GM12878 (cell line): ENCODE data around the gene DGLUCY. TPM values are rescaled to one million over a fixed set of nuclear protein-coding genes. Genes with fewer than 3 reads are reported as not detected.

Source experiments
- ATAC-seq: fragments of 200-7000 bp; cut with Tn5 transposase; 3 replicates; pipeline ENCODE4 v1.9.1; 2020; ENCODE audit warnings: mild to moderate bottlenecking, moderate library complexity
- BruUV-seq: library from RNA; stranded (reverse); fragments of 400-500 nt; replicated peaks from 2 replicates; lab custom pipeline; 2021; lab: Mats Ljungman, UMichigan
- CTCF ChIA-PET: fragments of 300-600 bp; sonication (Branson Sonifier 250); formaldehyde crosslinking; extraction: SDS; loops from one replicate; lab custom pipeline; 2021; ENCODE audit warnings: inconsistent platforms; lab: Yijun Ruan, JAX
- POLR2A ChIA-PET: fragments of 350-600 bp; formaldehyde crosslinking; extraction: SDS; loops from one replicate; lab custom pipeline; 2021; ENCODE audit warnings: inconsistent platforms; lab: Charles Lee
- RAD21 ChIA-PET: fragments of 300-600 bp; sonication (Branson Sonifier 250); formaldehyde crosslinking; loops from one replicate; lab custom pipeline; 2023; ENCODE audit warnings: antibody characterized with exemption; ENCODE audit not compliant: unreplicated experiment; lab: Charles Lee
- SMC1A ChIA-PET: fragments of 300-600 bp; sonication (Branson Sonifier 250); formaldehyde crosslinking; loops from one replicate; lab custom pipeline; 2023; ENCODE audit not compliant: unreplicated experiment, uncharacterized antibody; lab: Charles Lee
- DNase-seq: peaks from one replicate; pipeline ENCODE4 v3.0.0-alpha.2; 2011; ENCODE audit warnings: low read depth, low spot score
- FAIRE-seq: peaks from 3 replicates; lab custom pipeline; 2011; peaks lifted over from hg19 to GRCh38; lab: Jason Lieb, UNC
- H2AFZ ChIP-seq: 2 replicates; pipeline ENCODE4 v1.6.0; 2011; ENCODE audit warnings: low read depth, low read length, control low read depth; ENCODE audit not compliant: control insufficient read depth
- H3K27ac ChIP-seq: 2 replicates; pipeline ENCODE4 v1.5.1; 2011; ENCODE audit warnings: control low read depth; ENCODE audit not compliant: control insufficient read depth, insufficient read depth
- H3K27me3 ChIP-seq, 2 experiments: replicated peaks in 1 of 2; 2 replicates each; pipeline versions ENCODE4 v1.6.0 to v1.6.1; 2011; ENCODE audit warnings: low read length in 1 of 2; ENCODE audit not compliant: control insufficient read depth in 2 of 2, insufficient read depth in 2 of 2
- H3K36me3 ChIP-seq, 2 experiments: 2 replicates each; pipeline ENCODE4 v1.5.1; 2011; ENCODE audit warnings: low read length in 1 of 2; ENCODE audit not compliant: control insufficient read depth in 2 of 2, insufficient read depth in 2 of 2
- H3K4me1 ChIP-seq: 2 replicates; pipeline ENCODE4 v1.6.1; 2011; ENCODE audit warnings: mild to moderate bottlenecking, low read length, moderate library complexity, mixed read lengths; ENCODE audit not compliant: control insufficient read depth, insufficient read depth
- H3K4me2 ChIP-seq: 2 replicates; pipeline ENCODE4 v1.6.0; 2011; ENCODE audit warnings: control low read depth; ENCODE audit not compliant: control insufficient read depth, insufficient read depth
- H3K4me3 ChIP-seq: fragments of 200-600 bp; sonication (generic); 2 replicates; pipeline ENCODE4 v1.5.1; 2016
- H3K79me2 ChIP-seq: 2 replicates; pipeline ENCODE4 v1.6.0; 2011; ENCODE audit warnings: low read length; ENCODE audit not compliant: control insufficient read depth, insufficient read depth
- H3K9ac ChIP-seq: 2 replicates; pipeline ENCODE4 v1.8.0; 2011; ENCODE audit warnings: low read length, control low read depth, mixed read lengths; ENCODE audit not compliant: control insufficient read depth, insufficient read depth
- H3K9me3 ChIP-seq: replicated peaks from 3 replicates; pipeline ENCODE4 v1.5.1; 2011; ENCODE audit warnings: mild to moderate bottlenecking, low read length; ENCODE audit not compliant: control insufficient read depth, insufficient read depth
- H4K20me1 ChIP-seq: 2 replicates; pipeline ENCODE4 v1.6.0; 2011; ENCODE audit not compliant: control insufficient read depth, insufficient read depth
- BMI1 ChIP-seq: fragments of 450-650 bp; IDR thresholded peaks from 2 replicates; pipeline ENCODE4 v1.6.1; 2016; ENCODE audit warnings: mild to moderate bottlenecking, moderate library complexity, borderline replicate concordance
- CREB1 ChIP-seq: IDR thresholded peaks from 2 replicates; pipeline ENCODE4 v1.6.1; 2012; ENCODE audit warnings: low read depth, mild to moderate bottlenecking, inconsistent platforms
- EED ChIP-seq: sonication (generic); IDR thresholded peaks from 2 replicates; pipeline ENCODE4 v1.6.1; 2016; ENCODE audit warnings: antibody characterized with exemption, low read depth
- HDGF ChIP-seq: fragments of 450-650 bp; IDR thresholded peaks from 2 replicates; pipeline ENCODE4 v1.6.1; 2016; ENCODE audit warnings: antibody characterized with exemption
- IKZF1 ChIP-seq: fragments of 450-650 bp; conservative IDR thresholded peaks from 2 replicates; pipeline ENCODE4 v1.6.1; 2017; ENCODE audit warnings: antibody characterized with exemption, mild to moderate bottlenecking
- POLR2AphosphoS5 ChIP-seq: IDR thresholded peaks from 2 replicates; pipeline ENCODE4 v1.6.1; 2011; ENCODE audit warnings: mild to moderate bottlenecking, low read length, inconsistent platforms
- RAD21 ChIP-seq: IDR thresholded peaks from 2 replicates; pipeline ENCODE4 v1.6.1; 2011; ENCODE audit warnings: mild to moderate bottlenecking, low read depth, low read length, moderate library complexity; ENCODE audit not compliant: insufficient read depth
- SP1 ChIP-seq: IDR thresholded peaks from one replicate; pipeline ENCODE4 v1.6.1; 2011; ENCODE audit warnings: low read depth, low read length
- SRF ChIP-seq, 2 experiments: IDR thresholded peaks; 2 replicates each; pipeline ENCODE4 v1.6.1; 2011; ENCODE audit warnings: low read depth in 2 of 2, low read length in 2 of 2, mild to moderate bottlenecking in 1 of 2, moderate library complexity in 1 of 2
- WGBS: methylation state at CpG from one replicate; pipeline ENCODE4 v1.1.6; 2016; ENCODE audit warnings: low lambda C conversion rate; ENCODE audit not compliant: insufficient replicate concordance, insufficient coverage; ENCODE audit errors: missing lambda C conversion rate; 5-methylcytosine and 5-hydroxymethylcytosine counted together
- in situ Hi-C: fragments of 300-500 bp; cut with MboI; formaldehyde crosslinking; loops from 9 replicates; pipeline ENCODE4 v1.14.3; 2018; ENCODE audit warnings: mixed read lengths
- intact Hi-C: fragments of 100-400 bp; cut with micrococcal nuclease; formaldehyde crosslinking; loops from one replicate; pipeline ENCODE4 v1.14.2; 2022; ENCODE audit not compliant: unreplicated experiment
- polyA plus RNA-seq, 11 experiments: library from polyadenylated mRNA; depleted of rRNA in 4 of 11; unstranded in 6 of 11; stranded (reverse) in 5 of 11; fragments of >200 nt; fragmentation: Nextera tagmentation in 4 of 11; fragmentation: Illumina TruSeq in 1 of 11; extraction: Ambion mirVana in 4 of 11; extraction: Trizol in 1 of 11; gene quantifications; 1 replicate in 1 of 11; 2 replicates in 10 of 11; pipeline versions ENCODE4 v1.2.1 to v1.2.3, GENCODE V29; 2011 to 2016; ENCODE audit warnings: inconsistent platforms in 2 of 11, missing spikeins in 2 of 11, low read depth in 1 of 11
- total RNA-seq, 4 experiments: library from RNA; depleted of rRNA in 3 of 4; stranded (reverse); fragments of >200 nt in 3 of 4; fragmentation: Illumina TruSeq in 1 of 4; extraction: Trizol in 1 of 4; gene quantifications; 2 replicates each; pipeline versions ENCODE4 v1.2.1 to v1.2.3, GENCODE V29; 2013 to 2021

The DGLUCY gene
- total and polyA plus RNA-seq, 10 of the 15 experiments (the other 5 are each of a cell fraction or from before 2014, with no cell fraction given) = 15.0 to 70.3 (median 55.1) TPM

DNA sequence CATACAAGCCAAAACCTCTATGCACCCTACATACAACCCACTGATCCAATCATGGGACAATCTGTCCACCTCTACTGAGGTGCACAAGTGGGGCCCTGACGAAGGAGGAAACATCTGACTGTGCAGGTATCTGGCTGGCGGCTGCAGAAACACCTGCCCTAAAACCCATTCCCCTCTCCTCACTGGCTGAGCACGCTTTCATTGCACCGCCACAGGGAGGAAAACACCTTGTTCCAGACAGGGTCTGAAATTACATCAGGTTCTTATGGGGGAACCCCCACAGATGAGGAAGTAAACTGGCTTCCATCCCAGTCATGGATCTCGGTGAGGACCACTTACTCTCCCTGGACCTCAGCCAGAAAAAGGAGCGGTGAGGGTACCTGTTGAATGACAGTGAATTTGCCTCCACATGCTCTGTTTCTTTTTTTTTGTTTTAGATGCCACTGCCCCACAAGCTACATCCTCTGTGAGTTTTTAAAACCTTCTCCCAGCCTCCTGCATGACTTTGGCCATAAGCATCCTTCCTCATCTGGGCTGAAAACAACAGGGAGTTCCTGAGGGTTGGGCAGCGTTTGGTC lies 23.8 kb upstream of the DGLUCY start:
- ATAC-seq (peak; percentile 86), DNase-seq (no peak)
- no peak overlapping the region for H3K4me2 ChIP-seq
- H3K9ac ChIP-seq = no peak overlapping the region
- TF ChIP-seq HDGF = no peak
- TF ChIP-seq EED = 0 out of 2 replicates have a peak, but pooled peaks have one; percentile 39
- TF ChIP-seq, all 136 proteins: peak for 1
- H3K4me1 ChIP-seq = peaks cover 3% of the 10 kb centered on the region; the same call in 1 of the 2 replicates
- 48% methylated on average over 7 of the region's 7 CpGs for WGBS
- H3K36me3 ChIP-seq = no peaks in the 10 kb centered on the region
- H3K79me2 ChIP-seq = no peaks in the 10 kb centered on the region
- no TSS peak for BruUV-seq
- POLR2A ChIA-PET = no interaction called here
- no peak overlapping the region for H3K4me3 ChIP-seq
- FAIRE-seq = no peak
- SMC1A ChIA-PET = interaction anchor here (0.6 to 1.4 kb wide), 3 partner anchors 27 to 112 kb away, joined by 3 to 5 read pairs (median 3); no protein-coding TSS in a partner anchor
- in situ Hi-C loops = no loop called here
- CTCF ChIA-PET = interaction anchor here (0.8 to 1.3 kb wide), 2 partner anchors 17 to 105 kb away, joined by 3 read pairs; no protein-coding TSS in a partner anchor
- intact Hi-C loops = no loop called here
- no peak overlapping the region for H3K27ac ChIP-seq
- no peaks in the 10 kb centered on the region for H3K9me3 ChIP-seq
- RAD21 ChIA-PET = interaction anchor here (1.2 kb wide), 1 partner anchor 23 kb away, joined by 3 read pairs; the partner anchor contains the start of gene DGLUCY
- no peak overlapping the region for H2AFZ ChIP-seq
- no peaks in the 10 kb centered on the region for H4K20me1 ChIP-seq
- no peaks in the 10 kb centered on the region; a peak in 1 of 4 replicates for H3K27me3 ChIP-seq

DNA sequence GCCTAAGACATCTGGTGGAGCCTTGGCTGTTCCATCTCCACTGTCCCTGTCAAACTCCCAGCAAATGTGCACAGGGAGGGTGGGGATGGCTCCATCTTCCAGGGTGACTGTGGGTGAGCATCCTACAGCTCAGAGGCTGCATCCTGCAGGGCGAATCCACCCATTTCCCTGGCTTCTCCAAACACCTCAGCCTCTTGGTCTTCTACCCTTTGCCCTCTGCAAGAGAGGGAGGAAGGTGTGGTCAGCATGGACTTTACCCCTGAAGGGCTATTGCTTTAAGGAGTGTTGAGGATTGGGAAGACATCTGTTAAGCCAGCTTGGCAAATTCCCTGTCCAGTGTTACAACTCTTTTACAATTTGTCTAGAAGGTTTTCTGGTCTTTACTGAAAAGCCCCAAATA lies 23.1 kb upstream of the DGLUCY start:
- Histone ChIP-seq H4K20me1 (no peaks in the 10 kb centered on the region), H3K4me3 (no peak overlapping the region), H3K36me3 (no peaks in the 10 kb centered on the region), H3K79me2 (no peaks in the 10 kb centered on the region), H2AFZ (no peak overlapping the region), H3K9me3 (no peaks in the 10 kb centered on the region), H3K9ac (no peak overlapping the region), H3K27me3 (no peaks in the 10 kb centered on the region; a peak in 1 of 4 replicates), H3K27ac (no peak overlapping the region), H3K4me2 (no peak overlapping the region), H3K4me1 (peaks cover 3% of the 10 kb centered on the region; the same call in 1 of the 2 replicates)
- DNase-seq = no peak
- TF ChIP-seq CREB1 = no peak
- no peak for TF ChIP-seq RAD21
- TF ChIP-seq SP1 = no peak
- no peak for TF ChIP-seq POLR2AphosphoS5
- no peak for TF ChIP-seq BMI1
- no peak for TF ChIP-seq SRF (IDR thresholded peaks at IDR 0.05; ENCODE audit: low read depth in 2 of 2, low read length in 2 of 2)
- TF ChIP-seq IKZF1 = no peak
- POLR2A ChIA-PET = no interaction called here
- no peak for FAIRE-seq
- in situ Hi-C loops = no loop called here
- RAD21 ChIA-PET = interaction anchor here (1.2 kb wide), 1 partner anchor 23 kb away, joined by 3 read pairs; the partner anchor contains the start of gene DGLUCY
- intact Hi-C loops = no loop called here
- SMC1A ChIA-PET = interaction anchor here (0.6 to 1.4 kb wide), 2 partner anchors 29 to 113 kb away, joined by 3 to 5 read pairs; no protein-coding TSS in a partner anchor
- peak; percentile 15 for ATAC-seq
- WGBS = 0% methylated on average over 1 of the region's 1 CpG
- CTCF ChIA-PET = interaction anchor here (0.8 kb wide), 1 partner anchor 17 kb away, joined by 3 read pairs; no protein-coding TSS in a partner anchor
- BruUV-seq = no TSS peak
